PC-9 (cell line): ENCODE data around the gene EDDM13.

Source experiments
- CTCF ChIP-seq: fragments of 200-600 bp; sonication (generic); conservative IDR thresholded peaks from 2 replicates; pipeline ENCODE4 v1.6.1; 2017; ENCODE audit warnings: mixed run types, antibody characterized with exemption, mild to moderate bottlenecking, moderate library complexity
- EZH2 ChIP-seq: fragments of 200-600 bp; sonication (generic); IDR thresholded peaks from 2 replicates; pipeline ENCODE4 v1.8.0; 2017; ENCODE audit warnings: antibody characterized with exemption, low read depth

DNA sequence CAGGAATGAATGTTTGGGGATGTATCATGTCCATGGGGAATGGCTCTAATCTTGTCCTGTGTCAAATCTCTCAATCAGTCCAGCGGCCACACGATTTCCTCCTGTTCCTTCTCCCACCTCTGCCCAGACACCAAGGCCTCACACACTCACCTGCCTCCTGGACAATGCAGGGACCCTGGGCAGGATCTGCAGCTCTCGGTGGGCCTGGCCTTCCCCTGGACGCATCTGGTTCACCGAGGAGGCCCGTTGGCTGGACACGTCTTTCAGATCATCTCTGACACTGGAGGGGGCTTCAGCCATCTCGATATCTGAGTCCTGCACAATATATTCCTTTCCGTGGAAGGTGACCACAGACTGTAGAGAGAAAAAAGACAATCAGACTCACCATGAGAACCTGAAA lies 49.1 kb upstream of the EDDM13 start:
- TF ChIP-seq CTCF: no peak
- no peak for TF ChIP-seq EZH2
